Upper lobe of left lung (tissue), 6 donors: Measurements from ENCODE around the gene ADCY4. TPM values are rescaled to one million over a fixed set of nuclear protein-coding genes. Genes with fewer than 3 reads are reported as not detected.

Experiments
- ATAC-seq, 2 donors: fragments of 200-7000 bp; cut with Tn5 transposase; one replicate each; pipeline ENCODE4 v1.9.1; 2022; ENCODE audit warnings: mild to moderate bottlenecking in 2 of 2, moderate library complexity in 2 of 2; ENCODE audit not compliant: low FRiP score in 2 of 2
- DNase-seq, 2 donors: peaks; one replicate each; pipeline ENCODE4 v3.0.0-alpha.2; 2019 to 2020
- H3K27ac ChIP-seq, 4 donors: fragments of 200-600 bp; sonication (generic); one replicate each; pipeline ENCODE4 v1.5.1; 2016 to 2019
- H3K27me3 ChIP-seq, 4 donors: fragments of 200-600 bp; sonication (generic); one replicate each; pipeline ENCODE4 v1.5.1; 2017 to 2019
- H3K36me3 ChIP-seq, 4 donors: fragments of 200-600 bp; sonication (generic); one replicate each; pipeline ENCODE4 v1.5.1; 2016 to 2019
- H3K4me1 ChIP-seq, 4 donors: fragments of 200-600 bp; sonication (generic); one replicate each; pipeline ENCODE4 v1.5.1; 2018 to 2019
- H3K4me3 ChIP-seq, 4 donors: fragments of 200-600 bp; sonication (generic); one replicate each; pipeline ENCODE4 v1.5.1; 2017 to 2019; ENCODE audit warnings: mild to moderate bottlenecking in 2 of 4, moderate library complexity in 1 of 4
- H3K9me3 ChIP-seq, 4 donors: fragments of 200-600 bp; sonication (generic); one replicate each; pipeline ENCODE4 v1.5.1; 2018 to 2019
- EP300 ChIP-seq, 4 donors: sonication (generic); formaldehyde crosslinking; IDR thresholded peaks; one replicate each; pipeline ENCODE4 v1.5.1; 2017; ENCODE audit warnings: antibody characterized with exemption in 4 of 4, control low read depth in 2 of 4
- POLR2A ChIP-seq, 4 donors: fragments of 450-650 bp; IDR thresholded peaks; one replicate each; pipeline ENCODE4 v1.5.1; 2016 to 2017; ENCODE audit warnings: antibody characterized with exemption in 4 of 4, mild to moderate bottlenecking in 2 of 4
- POLR2AphosphoS5 ChIP-seq, 2 donors: sonication (generic); formaldehyde crosslinking; IDR thresholded peaks; one replicate each; pipeline ENCODE4 v1.5.1; 2017; ENCODE audit warnings: antibody characterized with exemption in 2 of 2
- WGBS, 2 donors: methylation state at CpG; one replicate each; pipeline ENCODE4 v1.1.5; 2017 to 2018; 5-methylcytosine and 5-hydroxymethylcytosine counted together
- total RNA-seq, 6 donors: library from RNA; depleted of rRNA in 4 of 6; stranded (reverse); fragments of >200 nt in 4 of 6; gene quantifications; one replicate each; pipeline versions ENCODE4 v1.1.0 to v1.2.1, GENCODE V29; 2016 to 2021
- TF ChIP-seq, protein P1 (sequence below), 6 experiments: fragments of 450-650 bp in 4 of 6; fragments of 200-600 bp in 2 of 6; sonication (generic) in 2 of 6; IDR thresholded peaks; one replicate each; pipeline ENCODE4 v1.5.1; 2016 to 2019; ENCODE audit warnings: antibody characterized with exemption in 6 of 6
- donor health status: DM: no; HTN: no; CAD: no; lungs with moderate emphysema.
- donor health status: DM: no; HTN: yes; CAD: no; lungs with severe emphysema.

The ADCY4 gene
- total RNA-seq, 6 donors from 2014 or later: 22.4 to 159 (median 43.7) TPM

DNA sequence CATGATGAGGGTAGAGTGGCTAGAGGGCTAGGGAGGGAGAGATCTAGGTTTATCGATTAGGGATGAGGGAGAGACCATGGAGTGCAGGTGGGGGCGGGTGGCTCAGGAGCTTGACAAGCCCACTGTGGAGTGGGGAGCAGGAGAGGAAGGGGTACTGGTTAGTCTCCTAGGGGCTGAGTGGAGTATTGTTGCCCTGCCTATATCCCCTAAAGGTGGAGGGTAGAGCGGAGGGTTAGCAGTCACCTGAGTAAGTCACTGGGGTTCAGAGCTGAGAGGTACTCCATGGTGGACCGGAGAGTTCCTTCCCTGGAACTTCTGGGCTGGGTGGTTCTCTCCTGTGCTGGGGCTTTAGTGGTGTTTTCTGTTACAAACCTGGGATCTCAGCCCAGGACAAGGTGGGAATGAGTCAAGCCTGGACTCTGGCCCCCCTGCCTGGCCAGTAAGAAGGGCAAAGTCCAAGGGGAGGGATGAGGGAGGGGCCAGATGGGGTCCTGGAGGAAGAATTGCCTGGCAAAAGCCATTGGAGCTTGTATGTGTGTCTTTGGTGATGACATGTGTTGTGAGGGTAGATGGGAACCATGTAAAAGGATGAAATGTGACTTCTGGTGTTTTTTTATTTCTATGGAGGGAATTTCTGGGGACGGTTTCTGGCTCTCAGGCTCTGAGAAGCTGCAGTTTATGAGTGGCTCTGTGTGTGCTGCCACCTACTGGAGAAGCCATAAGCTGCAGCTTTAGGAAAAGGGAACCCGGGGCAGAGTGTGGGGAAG is 27.1 kb downstream of the ADCY4 start, which contains the start of gene CIDEB:
TSS of gene CIDEB (minus strand) at position 403 of the 767 bp plus-strand sequence. CDS start at position 284, 119 bp downstream.
- Histone ChIP-seq H3K27ac (peak within 1 kb of the TSS in 1 of 4 donors; percentile 40), H3K36me3 (peaks cover 17 to 54% (median 46%) of the 10 kb centered on the region in 4 donors), H3K27me3 (no peaks in the 10 kb centered on the region), H3K4me3 (no peak within 1 kb of the TSS), H3K4me1 (peaks cover 39 to 51% (median 48%) of the 10 kb centered on the region in 4 donors), H3K9me3 (no peaks in the 10 kb centered on the region)
- ATAC-seq (peak; percentile 68 to 69), DNase-seq (peak in 1 of 2 donors; percentile 68)
- 60 to 63% methylated on average over 6 of the region's 6 CpGs for WGBS, 2 donors
- TF ChIP-seq POLR2A (IDR thresholded peaks at IDR 0.05): no peak
- TF ChIP-seq POLR2AphosphoS5 (IDR thresholded peaks at IDR 0.05): no peak
- TF ChIP-seq, protein P1, sequence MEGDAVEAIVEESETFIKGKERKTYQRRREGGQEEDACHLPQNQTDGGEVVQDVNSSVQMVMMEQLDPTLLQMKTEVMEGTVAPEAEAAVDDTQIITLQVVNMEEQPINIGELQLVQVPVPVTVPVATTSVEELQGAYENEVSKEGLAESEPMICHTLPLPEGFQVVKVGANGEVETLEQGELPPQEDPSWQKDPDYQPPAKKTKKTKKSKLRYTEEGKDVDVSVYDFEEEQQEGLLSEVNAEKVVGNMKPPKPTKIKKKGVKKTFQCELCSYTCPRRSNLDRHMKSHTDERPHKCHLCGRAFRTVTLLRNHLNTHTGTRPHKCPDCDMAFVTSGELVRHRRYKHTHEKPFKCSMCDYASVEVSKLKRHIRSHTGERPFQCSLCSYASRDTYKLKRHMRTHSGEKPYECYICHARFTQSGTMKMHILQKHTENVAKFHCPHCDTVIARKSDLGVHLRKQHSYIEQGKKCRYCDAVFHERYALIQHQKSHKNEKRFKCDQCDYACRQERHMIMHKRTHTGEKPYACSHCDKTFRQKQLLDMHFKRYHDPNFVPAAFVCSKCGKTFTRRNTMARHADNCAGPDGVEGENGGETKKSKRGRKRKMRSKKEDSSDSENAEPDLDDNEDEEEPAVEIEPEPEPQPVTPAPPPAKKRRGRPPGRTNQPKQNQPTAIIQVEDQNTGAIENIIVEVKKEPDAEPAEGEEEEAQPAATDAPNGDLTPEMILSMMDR (IDR thresholded peaks at IDR 0.05): peak; percentile 71 to 96 (median 78)
- no peak for TF ChIP-seq EP300 (IDR thresholded peaks at IDR 0.05)

DNA sequence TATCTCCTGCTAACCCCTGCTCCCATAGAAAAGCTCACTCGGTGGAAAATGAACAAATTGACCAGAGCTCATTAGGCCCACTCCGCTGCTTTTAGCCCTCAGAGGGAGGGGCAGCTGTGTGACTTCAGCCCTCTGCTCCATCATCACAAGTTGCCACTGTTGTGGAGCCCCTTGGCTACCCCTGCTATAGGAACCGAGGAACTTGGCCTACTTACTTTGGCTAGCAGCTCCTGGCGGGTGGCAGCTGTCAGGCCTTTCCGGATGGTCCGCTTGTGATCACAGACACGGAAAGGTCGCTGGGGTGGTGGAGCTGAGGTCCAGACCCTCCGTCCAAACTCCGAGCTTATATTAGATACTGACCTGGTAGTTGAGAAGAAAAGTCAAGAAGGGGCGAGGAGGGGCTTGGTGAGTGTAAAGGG is 27.7 kb downstream of the ADCY4 start:
- no peak for ATAC-seq
- no peak for DNase-seq
- Histone ChIP-seq H3K27me3 (no peaks in the 10 kb centered on the region), H3K4me1 (peaks cover 33 to 45% (median 42%) of the 10 kb centered on the region in 4 donors), H3K9me3 (no peaks in the 10 kb centered on the region), H3K4me3 (no peak overlapping the region), H3K36me3 (peaks cover 23 to 60% (median 52%) of the 10 kb centered on the region in 4 donors), H3K27ac (no peak overlapping the region)
- TF ChIP-seq EP300 (IDR thresholded peaks at IDR 0.05): no peak
- TF ChIP-seq, protein P1 (IDR thresholded peaks at IDR 0.05): no peak
- no peak for TF ChIP-seq POLR2AphosphoS5 (IDR thresholded peaks at IDR 0.05)
- no peak for TF ChIP-seq POLR2A (IDR thresholded peaks at IDR 0.05)
- WGBS, 2 donors: 79 to 86% methylated on average over 11 of the region's 11 CpGs

DNA sequence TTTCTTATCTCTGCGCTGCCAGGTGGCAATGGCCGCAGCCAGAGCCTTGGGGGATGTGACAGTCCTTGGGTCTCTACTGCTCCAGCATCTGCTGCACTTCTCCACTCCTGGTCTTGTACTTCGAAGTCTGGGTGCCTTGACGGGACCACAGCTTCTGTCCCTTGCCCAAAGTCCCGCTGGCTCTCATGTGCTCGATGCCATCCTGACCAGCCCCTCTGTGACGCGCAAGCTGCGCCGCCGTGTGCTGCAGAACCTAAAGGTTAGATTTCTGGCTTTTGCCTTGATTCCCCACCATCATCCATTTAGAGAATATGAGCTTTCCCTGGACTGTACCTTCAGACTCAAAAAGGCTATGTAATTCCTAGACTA is 30.9 kb downstream of the ADCY4 start:
- H3K36me3 ChIP-seq: peaks cover 26 to 69% (median 58%) of the 10 kb centered on the region in 4 donors
- no peak for DNase-seq
- WGBS, 2 donors: 95 to 99% methylated on average over 11 of the region's 11 CpGs
- H3K9me3 ChIP-seq: no peaks in the 10 kb centered on the region
- H3K4me1 ChIP-seq: peaks cover 21 to 36% (median 23%) of the 10 kb centered on the region in 4 donors
- TF ChIP-seq, protein P1 (IDR thresholded peaks at IDR 0.05): no peak
- TF ChIP-seq POLR2A (IDR thresholded peaks at IDR 0.05): no peak
- TF ChIP-seq POLR2AphosphoS5 (IDR thresholded peaks at IDR 0.05): no peak
- TF ChIP-seq EP300 (IDR thresholded peaks at IDR 0.05): no peak
- H3K27me3 ChIP-seq: no peaks in the 10 kb centered on the region
- H3K27ac ChIP-seq: no peak overlapping the region
- ATAC-seq: no peak
- no peak overlapping the region for H3K4me3 ChIP-seq

DNA sequence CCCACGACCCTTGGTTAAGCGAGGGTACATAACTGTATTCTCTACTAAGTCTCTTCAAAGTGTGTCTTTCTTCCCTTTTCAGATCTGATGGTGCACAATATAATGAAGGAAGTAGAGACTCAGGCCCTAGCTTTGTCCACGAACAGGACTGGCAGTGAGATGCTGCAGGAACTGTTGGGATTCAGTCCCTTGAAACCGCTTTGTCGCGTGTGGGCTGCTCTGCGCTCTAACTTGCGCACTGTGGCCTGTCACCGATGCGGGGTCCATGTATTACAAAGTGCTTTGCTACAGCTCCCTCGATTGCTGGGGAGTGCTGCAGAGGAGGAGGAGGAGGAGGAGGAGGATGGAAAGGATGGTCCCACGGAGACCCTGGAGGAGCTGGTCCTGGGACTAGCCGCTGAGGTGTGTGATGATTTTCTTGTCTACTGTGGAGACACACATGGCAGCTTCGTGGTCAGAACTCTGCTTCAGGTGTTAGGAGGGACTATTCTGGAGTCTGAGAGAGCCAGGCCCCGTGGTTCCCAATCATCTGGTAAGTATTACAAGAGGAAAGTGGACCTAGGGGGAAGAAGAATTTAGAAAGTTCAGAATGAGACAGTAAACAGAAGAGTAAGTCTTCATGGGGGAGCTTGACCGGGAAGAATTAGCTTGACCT is 34.4 kb downstream of the ADCY4 start:
- TF ChIP-seq EP300 (IDR thresholded peaks at IDR 0.05): no peak
- TF ChIP-seq POLR2AphosphoS5 (IDR thresholded peaks at IDR 0.05): no peak
- TF ChIP-seq POLR2A (IDR thresholded peaks at IDR 0.05): no peak
- TF ChIP-seq, protein P1 (IDR thresholded peaks at IDR 0.05): no peak
- no peak for ATAC-seq
- WGBS, 2 donors: 26 to 33% methylated on average over 16 of the region's 16 CpGs
- peak overlapping the region; percentile 77 to 92 (median 90) for H3K27ac ChIP-seq
- H3K4me1 ChIP-seq: peaks cover 29 to 48% (median 34%) of the 10 kb centered on the region in 4 donors
- no peak for DNase-seq
- peak overlapping the region; percentile 68 to 95 (median 79) for H3K4me3 ChIP-seq
- peaks cover 23 to 54% (median 45%) of the 10 kb centered on the region in 4 donors for H3K36me3 ChIP-seq
- H3K27me3 ChIP-seq: no peaks in the 10 kb centered on the region
- H3K9me3 ChIP-seq: no peaks in the 10 kb centered on the region
